SKM-1 treated with dmso at 0.1 percent for 144 hours (cell line): Measurements from ENCODE around the gene RNF123.
"Not testable (repeated sequence)": the region's sequence is repeated elsewhere in the genome, so short reads cannot be mapped to it uniquely, and the experiment has no call there.

Experiments
- DNase-seq: peaks from one replicate; lab custom pipeline; 2025; ENCODE audit not compliant: unreplicated experiment; lab: John Stamatoyannopoulos, UW

RNF123 gene

DNA sequence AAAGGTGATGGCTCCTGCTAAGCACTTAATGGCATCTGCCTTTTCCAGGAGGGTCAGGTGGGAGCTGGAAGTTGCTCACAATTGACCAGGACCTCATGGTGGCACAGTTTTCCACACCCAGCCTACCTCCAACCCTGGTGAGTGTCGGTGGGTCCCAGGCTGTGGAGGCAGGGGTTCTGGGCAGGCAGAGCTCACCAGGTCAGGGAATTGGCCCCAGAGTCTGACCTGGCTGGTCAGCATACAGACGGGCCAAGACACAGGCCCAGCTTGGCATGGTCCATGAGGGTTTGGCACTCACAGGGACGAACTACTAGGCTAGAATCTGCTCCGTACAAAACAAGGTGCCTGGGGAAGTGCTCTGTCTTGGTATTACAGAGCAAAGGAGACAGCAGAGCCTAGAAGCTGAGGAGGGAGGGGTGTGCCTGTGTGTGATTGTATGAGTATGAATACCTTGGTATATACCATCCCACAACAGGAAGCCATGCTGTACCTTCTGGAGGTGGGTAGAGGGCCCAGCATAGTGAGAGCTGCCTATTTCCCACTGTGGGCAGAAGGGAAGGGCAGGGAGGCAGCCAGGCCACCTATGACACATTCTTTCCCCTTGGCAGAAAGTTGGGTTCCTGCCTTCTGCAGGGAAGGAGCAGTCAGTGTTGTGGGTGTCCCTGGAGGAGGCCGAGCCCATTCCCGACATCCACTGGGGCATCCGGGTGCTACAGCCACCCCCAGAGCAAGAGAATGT is 8.7 kb upstream of the RNF123 start:
- no peak for DNase-seq

DNA sequence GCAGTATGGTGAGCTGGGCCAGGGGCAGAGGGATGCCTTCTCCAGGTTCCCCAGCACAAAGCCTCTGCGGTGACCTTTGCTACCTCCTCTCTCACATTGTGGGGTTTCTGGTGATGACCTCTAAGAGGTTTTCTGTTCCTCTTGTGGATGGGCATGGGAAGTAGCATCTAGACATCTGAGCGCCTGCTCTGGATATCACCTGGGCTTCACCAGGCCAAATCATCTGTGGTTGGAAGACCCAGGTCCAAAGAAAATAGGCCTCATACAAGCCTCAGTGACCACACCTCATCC is 8.2 kb upstream of the RNF123 start:
- no peak for DNase-seq

DNA sequence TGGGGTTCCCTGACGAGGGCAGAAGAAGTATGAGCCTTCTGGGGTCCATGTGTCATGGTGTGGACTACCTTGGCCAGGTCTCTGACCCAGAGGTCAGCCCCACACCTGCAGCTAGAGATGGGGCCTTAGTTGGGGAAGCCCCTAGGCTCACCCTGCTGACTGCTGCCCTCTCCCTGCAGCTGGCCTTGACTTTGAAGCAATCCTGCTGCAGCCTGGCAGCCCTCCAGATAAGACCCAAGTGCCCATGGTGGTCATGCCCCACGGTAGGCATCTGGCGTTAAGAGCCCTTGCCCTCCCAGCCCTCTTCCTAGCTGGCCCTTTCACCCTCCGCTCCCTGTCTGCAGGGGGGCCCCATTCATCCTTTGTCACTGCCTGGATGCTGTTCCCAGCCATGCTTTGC is 7.8 kb upstream of the RNF123 start:
- DNase-seq: no peak

DNA sequence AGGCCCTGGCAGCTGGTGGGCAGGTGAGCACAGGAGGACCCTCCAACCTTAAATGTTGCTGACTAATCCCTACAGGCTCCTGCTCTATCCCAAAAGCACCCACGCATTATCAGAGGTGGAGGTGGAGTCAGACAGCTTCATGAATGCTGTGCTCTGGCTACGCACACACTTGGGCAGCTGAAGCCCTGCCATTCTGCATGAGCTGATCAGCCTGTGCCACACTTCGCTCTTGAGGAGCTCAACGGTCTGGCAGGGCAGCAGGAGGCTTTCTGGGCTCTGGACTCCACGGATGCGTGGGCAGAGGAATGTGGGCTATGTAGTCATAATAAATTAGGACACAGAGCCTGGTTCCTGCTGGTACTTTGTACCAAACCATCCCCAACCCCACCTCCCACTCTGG is 6.2 kb upstream of the RNF123 start:
- no peak for DNase-seq

DNA sequence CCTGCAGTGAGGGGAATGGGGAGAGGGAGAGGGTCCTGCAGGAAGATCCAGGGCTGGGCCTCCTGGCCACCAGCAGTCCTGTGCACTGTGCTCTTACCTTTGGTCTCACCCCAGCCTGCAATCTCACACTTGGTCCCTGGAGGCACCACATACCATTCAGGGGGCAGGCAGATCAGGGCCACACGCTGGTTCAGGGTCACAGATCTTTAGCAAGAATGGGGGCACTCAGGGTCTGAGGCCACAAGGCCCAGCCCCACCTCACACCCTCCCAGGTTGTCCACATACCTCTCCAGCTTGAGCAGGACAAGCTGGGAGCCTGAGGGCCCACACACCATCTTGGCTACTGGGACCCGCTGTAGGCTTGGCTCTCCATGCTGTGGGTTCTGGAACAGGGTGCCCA is 4.9 kb upstream of the RNF123 start:
- not testable (repeated sequence) for DNase-seq

DNA sequence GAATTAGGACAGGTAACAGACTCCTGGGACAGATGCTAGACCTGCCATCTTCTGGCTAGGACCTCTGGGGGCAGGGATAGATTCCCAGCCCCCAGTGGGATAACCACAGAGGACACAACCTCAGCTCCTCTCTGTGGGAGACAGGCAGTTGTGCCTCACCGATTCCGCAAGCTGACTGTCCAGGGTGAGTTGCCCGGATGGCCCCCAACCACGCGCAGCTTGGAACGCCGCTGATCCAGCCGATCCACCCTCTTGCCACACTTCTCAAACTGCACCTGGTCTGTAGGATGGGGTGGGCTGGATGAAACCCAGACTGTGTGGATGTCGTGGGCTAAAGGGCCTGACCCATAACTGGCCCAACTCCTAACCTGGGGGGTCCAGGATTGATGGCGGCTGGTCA is 4.3 kb upstream of the RNF123 start:
- not testable (repeated sequence) for DNase-seq

DNA sequence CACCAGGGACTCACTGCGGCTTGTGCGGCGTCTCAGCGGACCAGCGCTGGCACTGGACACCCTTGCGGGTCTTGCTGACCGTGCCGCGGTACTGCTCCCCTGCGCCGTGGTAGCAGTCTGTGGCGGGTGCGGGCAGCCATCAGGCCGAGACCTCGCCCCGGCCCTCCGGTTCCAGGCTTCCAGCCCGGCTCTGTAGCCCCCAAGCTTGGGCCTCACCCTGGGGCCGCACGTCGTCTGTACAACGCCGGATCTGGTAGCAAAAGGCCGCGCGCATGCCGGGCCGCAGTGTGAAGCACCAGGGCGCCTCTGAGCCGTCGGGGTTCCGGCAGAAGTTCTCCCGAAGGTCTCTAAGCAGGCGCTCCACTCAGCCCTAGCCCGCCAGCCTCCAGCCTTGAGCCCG is 3.5 kb upstream of the RNF123 start:
- DNase-seq: not testable (repeated sequence)

DNA sequence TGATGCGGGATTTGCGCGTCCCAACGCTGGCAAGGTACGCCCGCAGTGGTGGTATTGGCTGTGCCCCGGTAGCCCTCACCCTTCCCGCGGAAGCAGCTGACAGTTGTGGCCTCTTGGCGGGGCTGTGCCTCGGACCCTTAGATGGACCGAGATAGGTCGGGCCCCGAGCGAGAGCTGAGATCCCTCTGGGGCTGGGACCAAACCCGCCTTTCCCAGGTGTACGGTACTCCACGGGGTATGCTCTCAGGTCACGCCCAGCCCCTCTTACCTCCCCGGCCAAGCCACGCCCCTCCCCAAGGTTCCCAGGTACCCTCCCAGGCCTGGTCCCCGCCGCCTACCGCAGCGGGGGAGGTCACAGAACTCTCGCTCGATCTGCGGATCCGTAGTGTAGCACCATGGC is 3.0 kb upstream of the RNF123 start:
- DNase-seq: not testable (repeated sequence)

DNA sequence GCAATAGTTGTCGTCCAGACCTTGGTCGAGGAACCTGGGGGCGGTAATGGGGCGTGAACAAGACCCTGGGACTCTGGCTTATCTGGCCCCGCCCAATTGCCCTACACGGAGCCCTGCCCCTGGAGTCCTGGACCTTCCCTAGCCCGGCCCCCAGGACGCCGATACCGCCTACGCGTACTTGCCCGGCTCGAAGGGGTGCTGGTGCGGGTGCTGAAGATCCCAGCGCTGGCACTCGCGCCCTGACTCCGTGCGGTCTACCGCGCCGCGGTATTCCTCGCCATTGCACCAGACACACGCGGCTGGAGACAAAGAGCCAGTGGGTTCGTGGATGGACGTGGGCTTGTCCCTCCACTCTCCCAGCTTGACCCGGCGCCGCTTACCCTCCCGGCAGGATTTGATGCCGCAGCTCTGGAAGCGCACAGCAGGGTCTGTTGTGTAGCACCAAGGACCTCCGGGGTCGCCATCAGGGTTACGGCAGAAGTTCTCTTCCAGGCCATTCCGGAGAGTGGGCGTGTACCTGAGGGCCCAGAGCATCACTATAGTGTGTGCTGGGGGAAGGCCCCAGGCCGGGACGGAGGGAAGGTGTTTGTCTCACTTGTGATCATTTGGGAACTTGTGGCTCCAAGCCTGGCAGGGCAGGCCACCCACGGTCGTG is 2.5 kb upstream of the RNF123 start:
- not testable (repeated sequence) for DNase-seq

DNA sequence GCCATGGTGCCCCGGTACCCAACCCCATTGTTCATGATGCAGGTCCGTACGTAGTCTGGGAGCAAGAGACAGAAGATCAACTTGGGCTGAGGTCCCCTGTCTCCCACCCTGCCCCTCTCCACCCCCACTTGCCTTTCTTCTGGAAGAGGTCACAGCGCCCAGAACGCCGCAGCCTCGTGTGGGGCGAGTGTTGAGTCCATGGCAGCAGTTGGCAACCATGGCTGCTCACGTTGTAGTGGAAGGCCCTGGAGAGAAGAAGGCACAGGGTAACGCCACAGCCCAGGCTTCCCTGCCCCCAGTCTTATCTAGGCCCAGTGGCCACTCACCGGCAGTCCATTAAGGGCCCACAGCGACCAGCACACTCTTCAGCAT is 1.9 kb upstream of the RNF123 start:
- not testable (repeated sequence) for DNase-seq

DNA sequence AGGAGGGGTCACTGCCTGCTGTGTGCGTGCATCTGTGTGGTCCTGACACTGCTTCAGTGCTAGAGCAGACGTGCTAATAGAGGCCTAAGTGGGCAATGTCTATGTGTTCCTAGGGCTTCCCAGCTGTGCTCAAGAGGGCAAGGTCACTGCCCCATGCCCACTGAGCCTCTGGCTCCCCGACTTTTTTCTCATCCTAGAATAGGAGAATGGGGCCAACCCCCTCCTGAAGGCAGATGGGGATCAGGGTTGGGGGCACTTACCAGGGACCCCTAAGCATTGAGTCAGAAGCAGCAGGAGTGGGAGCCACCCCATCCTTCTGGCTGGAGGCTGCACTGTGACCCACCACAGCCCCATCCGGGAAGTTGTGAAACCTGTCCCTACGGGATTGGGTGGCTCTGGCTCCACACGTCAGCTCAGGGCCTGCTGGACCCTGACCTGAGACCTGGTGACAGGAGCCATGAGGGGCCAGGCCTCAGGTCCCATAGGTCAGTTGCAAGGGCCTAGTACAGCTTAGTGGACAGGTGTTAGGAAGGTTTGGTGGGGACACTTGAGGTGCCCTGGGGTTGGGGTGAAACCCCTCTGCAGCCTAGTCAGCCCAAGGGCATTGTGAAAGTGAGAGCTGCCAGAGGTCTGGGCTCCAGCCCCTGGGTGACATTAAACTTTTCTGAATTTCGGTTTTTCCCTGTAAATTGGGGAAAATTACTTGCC is 865 bp upstream of the RNF123 start:
- DNase-seq: not testable (repeated sequence)

DNA sequence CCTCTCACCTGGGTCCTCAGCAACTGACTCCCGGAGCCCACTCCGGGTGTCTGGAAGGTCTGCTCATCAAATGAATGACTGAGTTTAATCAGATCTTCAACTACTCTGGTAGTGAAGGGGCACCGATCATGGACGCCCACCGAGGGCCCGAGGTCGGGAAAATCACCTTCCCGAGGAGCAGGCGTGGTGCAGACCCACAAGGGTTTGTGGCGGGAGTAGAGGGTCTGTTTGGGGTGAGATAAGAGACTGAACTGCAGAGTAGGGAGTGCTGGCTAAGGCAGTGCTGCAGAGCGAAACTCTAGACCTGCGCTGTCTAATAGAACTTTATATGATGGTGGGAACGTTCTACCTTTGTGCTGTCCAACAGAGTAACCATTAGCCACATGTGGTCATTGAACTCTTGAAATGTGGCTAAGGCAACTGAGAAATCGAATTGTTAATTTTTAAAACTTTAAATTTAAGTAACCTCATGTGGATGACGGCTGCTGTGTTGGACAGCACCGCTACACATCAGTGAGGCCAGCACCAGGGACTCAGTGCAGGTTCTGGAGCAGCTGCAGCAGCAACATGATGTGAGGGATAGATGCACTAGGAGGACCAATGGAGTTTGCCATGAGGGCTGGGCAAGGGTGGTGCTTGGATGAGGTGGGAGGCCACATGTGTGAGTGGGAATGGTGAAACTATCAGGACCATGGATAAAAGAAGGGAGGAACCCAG is 709 bp downstream of the RNF123 start:
- DNase-seq: not testable (repeated sequence)

DNA sequence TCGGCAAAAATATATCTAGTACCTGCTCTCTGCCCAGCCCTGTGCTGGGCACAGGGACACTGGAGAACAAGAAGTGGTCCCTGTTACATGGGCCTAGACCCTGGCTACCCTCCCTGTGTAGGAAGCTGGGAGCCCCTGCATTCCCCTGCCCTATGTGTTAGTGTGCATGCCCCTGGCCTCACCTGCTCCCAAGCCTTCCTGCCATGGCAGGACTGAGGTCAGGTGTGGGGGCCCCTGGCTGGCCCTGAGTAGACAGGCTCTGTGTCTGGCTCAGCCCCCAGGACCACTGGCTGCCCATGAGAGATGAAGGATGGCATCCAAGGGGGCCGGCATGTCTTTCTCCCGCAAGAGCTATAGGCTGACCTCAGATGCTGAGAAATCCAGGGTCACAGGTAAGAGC is 1.5 kb downstream of the RNF123 start:
- DNase-seq: not testable (repeated sequence)

DNA sequence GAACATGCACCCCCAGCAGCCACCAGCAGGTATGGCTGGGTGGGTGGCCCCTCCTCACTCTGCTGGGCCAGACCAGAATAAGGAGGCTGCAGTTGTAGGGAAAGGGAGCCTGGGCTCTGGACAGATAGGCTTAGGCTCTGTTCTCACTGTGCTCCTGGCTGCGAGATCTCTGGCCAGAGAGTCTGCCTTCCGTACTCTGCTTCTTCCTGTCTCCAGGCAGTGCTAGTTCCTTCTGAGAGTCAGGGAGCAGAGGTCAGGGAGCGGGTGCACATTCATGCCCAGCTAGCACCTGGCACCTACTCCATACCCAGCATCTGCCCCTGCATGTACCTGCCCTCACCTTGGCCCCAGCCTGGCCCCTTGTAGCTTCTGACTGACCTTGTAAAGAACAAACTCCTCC is 2.1 kb downstream of the RNF123 start:
- DNase-seq: not testable (repeated sequence)

DNA sequence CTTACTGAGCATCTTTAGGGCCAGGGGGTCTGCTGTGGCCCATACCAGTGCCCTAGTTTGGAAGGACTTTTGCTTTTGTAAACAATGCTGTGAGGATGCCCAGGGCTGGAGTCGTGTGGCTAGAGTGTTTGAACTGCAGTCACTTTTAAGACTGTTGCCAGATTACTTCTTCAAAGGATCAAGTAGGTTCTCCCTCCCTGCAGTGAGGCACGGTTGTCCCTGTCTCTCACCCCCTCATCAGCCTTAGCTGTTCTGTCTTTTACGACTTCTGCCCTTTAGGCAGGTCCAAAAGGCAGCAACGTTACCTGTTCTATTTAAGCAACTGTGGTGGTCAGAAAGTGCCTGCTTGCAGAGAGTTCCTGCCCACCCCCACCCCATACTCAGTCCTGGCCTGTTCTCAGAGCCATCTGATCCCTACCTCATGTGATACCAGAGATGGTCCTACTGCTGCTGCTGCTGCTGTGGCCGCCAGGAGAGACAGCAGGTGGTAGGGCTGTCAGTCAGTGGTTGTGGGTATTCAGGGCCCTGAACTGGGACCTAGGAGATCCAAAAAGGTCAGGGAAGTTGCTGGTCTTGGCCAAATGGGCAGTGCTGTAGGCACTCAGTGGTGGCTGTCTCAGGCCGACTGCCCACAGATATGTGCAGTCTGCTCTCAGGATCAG is 5.2 kb downstream of the RNF123 start:
- not testable (repeated sequence) for DNase-seq

DNA sequence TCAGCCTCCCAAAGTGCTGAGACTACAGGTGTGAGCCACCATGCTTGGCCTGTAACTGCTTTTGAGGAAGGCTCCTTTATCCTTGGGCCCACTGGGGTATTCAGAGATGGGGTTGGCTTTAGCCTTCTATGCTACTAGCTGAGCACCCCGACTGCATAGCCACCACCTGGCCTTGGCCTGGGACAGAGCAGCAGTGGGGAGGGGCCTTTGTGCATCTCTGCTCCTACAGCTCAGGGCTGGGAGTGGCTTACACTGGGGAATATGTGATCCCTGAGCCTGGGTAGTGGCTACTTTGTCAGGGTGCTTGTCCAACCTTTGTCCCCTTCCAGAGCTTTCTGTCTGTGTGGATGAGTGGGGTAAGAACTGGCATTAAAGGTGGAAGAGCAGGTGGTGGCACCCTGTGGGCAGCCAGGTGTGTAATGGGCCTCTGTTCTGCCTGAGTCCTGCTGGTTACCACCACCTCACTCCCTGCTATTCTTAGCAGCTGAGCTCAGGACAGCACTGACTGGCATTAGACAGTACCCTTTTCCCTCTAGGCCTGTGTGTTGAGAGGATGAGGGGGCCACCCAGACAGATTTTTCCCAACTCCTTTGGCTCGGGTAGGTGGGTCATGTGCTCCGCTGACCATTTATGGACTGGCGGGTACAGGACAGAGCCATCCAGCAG is 6.1 kb downstream of the RNF123 start:
- not testable (repeated sequence) for DNase-seq

DNA sequence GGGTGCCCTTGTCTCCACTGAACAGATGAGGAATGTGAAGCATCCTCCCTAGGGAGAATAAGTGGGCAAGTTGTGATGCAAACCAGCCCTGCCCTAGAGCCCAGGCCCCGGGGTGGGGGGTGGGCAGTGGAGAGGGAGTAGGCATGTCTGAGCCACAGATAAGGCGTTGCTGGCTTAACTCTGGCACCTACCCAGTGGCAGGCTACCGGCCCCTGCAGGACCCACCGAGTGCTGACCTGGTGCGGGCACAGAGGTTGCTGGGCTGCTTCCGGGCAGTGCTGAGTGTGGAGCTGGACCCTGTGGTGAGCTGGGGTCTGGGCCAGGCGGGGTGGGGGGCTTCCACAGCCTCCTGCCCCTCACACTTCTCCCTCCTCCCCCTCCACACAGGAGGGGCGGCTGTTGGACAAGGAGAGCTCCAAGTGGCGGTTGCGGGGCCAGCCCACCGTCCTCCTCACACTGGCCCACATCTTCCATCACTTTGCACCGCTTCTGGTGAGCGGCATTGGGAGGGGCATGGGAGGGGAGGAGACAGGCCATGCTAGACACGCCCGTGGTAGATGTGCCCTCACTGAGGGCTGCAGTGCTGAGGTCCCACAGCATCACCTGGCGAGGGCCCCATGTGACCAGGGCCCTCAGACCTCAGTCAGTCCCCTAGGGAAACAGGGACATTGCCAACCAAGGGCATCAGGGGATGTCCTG is 10.1 kb downstream of the RNF123 start:
- no peak for DNase-seq

DNA sequence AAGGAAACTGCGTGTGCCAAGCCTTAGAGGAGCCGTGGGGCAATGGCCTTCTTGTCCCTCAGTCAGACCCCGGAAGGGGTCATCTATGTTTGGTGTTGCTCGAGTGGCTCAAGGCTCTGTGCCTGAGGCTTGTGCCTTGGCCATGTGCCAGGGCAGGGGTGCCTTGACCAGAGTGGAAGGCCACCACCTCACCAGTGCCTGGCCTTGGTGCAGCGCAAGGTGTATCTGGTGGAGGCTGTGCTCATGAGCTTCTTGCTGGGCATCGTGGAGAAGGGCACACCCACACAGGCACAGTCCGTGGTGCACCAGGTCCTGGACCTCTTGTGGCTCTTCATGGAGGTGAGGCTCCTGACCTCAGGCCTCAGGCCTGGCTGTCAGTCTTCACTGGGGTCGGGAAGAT is 10.7 kb downstream of the RNF123 start:
- no peak for DNase-seq

DNA sequence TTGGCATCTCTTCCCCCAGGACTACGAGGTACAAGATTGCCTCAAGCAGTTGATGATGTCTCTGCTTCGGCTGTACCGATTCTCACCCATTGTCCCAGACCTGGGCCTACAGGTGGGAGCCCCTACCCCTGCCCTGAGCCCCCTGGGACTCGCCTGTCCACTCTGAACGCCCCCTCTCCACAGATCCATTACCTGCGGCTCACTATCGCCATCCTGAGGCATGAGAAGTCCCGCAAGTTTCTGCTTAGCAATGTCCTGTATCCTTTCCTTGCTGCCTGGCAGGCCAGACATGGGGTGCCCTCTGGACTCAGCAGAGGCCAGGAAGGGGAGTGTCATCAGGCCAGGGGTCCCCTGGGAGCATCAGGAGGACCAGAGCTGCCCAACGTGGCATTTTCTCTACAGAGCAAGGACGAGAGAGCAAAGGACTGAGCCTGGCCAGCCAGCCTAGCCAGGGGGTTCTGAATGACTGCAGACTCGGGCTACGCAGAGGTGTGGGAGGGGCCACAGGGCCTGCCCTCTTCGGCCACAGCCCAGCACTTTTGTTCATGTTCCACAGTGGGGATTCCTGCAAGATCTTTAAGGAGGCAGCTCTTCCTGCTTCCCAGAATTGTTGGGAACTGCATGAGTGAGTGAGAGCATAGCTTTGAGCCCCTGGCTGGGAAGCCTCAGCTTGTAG is 11.2 kb downstream of the RNF123 start:
- DNase-seq: no peak
